ENCODE data around the gene GANAB. TPM values are rescaled to one million over a fixed set of nuclear protein-coding genes. Genes with fewer than 3 reads are reported as not detected.

The GANAB gene
- total RNA-seq, 2 donors from 2014 or later = 71.8 to 78.0 TPM

DNA sequence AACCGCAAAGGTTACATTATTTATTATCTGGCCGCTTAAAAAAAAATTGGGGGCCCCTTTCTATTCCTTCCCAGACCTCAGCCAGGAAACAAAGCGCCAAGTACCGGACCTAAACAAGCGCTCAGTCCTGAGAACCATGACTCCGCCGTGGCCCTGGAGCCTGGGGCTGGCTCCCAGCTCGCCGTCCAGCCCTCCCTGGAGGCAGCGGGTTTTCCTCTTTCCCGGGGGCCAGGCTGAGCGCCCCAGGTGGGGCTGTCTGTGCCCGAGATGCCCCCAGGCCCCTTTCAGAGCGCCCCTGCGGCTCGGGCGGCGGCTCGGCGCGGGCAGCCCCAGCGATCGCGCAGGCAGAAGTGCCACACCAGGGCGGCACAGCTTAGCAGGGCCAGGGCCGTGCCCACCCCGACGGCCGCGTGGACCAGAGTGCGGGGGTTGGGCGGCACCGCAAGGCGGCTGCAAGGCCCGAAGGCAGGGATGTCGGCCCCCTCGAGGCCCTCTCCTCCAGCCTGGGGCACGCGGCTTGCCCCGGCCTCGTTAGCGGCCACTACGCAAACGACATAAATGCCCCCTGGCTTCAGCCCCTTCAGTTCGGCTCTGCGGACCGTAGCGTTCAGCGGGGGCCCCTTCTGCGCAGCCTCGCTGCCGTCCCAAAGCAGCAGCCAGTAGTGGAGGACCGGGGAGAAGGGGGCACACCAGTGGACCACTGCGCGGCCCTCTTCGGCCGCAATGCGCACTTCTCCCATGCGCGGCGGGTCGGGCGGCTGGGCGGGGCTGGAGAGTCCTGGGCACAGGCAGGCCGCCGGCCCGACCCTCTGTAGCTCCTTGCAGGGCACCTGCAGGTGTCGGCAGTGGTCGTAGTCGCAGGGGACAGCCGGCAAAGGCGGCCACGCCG lies 41.3 kb upstream of the GANAB start:
- Histone ChIP-seq H3K36me3 (peaks cover 28% of the 10 kb centered on the region), H3K4me1 (peaks cover 0 to 25% of the 10 kb centered on the region in 2 donors), H3K27ac (peak overlapping the region; percentile 7 to 55), H3K9me3 (no peaks in the 10 kb centered on the region), H3K4me3 (peak overlapping the region; percentile 28 to 37), H3K27me3 (no peaks in the 10 kb centered on the region)
- TF ChIP-seq, protein P1, sequence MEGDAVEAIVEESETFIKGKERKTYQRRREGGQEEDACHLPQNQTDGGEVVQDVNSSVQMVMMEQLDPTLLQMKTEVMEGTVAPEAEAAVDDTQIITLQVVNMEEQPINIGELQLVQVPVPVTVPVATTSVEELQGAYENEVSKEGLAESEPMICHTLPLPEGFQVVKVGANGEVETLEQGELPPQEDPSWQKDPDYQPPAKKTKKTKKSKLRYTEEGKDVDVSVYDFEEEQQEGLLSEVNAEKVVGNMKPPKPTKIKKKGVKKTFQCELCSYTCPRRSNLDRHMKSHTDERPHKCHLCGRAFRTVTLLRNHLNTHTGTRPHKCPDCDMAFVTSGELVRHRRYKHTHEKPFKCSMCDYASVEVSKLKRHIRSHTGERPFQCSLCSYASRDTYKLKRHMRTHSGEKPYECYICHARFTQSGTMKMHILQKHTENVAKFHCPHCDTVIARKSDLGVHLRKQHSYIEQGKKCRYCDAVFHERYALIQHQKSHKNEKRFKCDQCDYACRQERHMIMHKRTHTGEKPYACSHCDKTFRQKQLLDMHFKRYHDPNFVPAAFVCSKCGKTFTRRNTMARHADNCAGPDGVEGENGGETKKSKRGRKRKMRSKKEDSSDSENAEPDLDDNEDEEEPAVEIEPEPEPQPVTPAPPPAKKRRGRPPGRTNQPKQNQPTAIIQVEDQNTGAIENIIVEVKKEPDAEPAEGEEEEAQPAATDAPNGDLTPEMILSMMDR (IDR thresholded peaks at IDR 0.05) = no peak
- DNase-seq (ENCODE audit: low spot score) = no peak

- H3K4me1 ChIP-seq = peaks cover 0 to 18% of the 10 kb centered on the region in 2 donors
- peaks cover 3% of the 10 kb centered on the region for H3K36me3 ChIP-seq
- no peak for DNase-seq (ENCODE audit: low spot score)
- no peaks in the 10 kb centered on the region for H3K27me3 ChIP-seq
- H3K9me3 ChIP-seq = no peaks in the 10 kb centered on the region
- TF ChIP-seq, protein P1 (IDR thresholded peaks at IDR 0.05) = no peak
- H3K4me3 ChIP-seq = no peak overlapping the region
- H3K27ac ChIP-seq = no peak overlapping the region
Observed at GRCh38 chr11:62682518-62682917, 36.1 kb upstream of the GANAB start.

- H3K36me3 ChIP-seq = peaks cover 20% of the 10 kb centered on the region
- H3K27me3 ChIP-seq = no peaks in the 10 kb centered on the region
- peaks cover 0 to 23% of the 10 kb centered on the region in 2 donors for H3K4me1 ChIP-seq
- peak overlapping the region in 1 of 2 donors; percentile 27 for H3K27ac ChIP-seq
- no peaks in the 10 kb centered on the region for H3K9me3 ChIP-seq
- DNase-seq (ENCODE audit: low spot score) = peak; percentile 70
- TF ChIP-seq, protein P1 (IDR thresholded peaks at IDR 0.05) = peak; percentile 36 to 70
- no peak overlapping the region for H3K4me3 ChIP-seq
Observed at GRCh38 chr11:62680825-62681240, 34.4 kb upstream of the GANAB start.

DNA sequence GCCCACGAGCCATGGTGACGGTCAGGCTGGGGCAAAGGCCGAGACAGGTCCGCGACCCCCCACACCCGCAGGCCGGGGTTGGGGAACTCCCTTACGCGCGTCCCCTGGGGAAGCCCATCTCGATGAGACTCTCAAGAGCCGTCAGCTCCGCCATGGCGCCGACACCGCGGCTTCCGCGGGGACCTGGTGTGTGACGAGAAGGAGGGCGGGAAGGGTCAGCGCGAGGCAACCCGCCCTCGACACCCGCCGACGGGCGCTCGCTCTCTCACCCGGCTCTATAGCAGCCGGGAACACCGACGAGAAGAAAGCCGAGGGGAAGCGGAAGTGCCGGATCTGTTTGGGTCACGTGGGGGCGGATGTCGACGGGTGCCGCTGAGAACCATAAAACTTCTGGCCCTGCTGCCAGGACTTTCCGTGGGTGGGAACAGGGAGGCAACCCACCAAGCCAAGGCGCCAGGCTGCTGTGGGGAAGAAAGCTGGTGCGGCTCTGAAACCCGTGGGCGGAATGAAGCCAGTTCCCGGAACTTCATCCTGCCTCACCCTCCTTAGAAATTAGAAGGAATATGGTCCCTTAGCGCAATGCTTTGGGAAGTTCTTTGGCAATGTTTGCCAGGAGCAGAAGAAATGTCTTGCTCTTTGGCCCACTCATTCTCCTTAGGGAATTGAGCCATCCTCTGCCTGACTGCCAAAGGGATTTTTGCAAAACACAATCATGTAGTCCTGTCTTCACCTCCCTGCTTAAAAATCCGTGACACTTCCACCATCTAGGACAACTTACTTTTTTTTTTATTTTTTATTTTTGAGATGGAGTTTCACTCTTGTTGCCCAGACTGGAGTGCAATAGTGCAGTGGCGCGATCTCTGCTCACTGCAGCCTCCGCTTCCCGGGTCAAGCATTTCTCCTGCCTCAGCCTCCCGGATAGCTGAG lies 32.6 kb upstream of the GANAB start, which contains the start of gene UBXN1:
Gene UBXN1, minus strand, starts transcription at position 304 of the 927 bp plus-strand sequence. Its CDS starts 150 bp downstream, at position 154.
- Histone ChIP-seq H3K4me3 (peak within 1 kb of the TSS; percentile 82 to 95), H3K4me1 (peaks cover 0 to 23% of the 10 kb centered on the region in 2 donors), H3K9me3 (no peaks in the 10 kb centered on the region), H3K36me3 (peaks cover 21% of the 10 kb centered on the region), H3K27ac (peak within 1 kb of the TSS; percentile 80 to 88), H3K27me3 (no peaks in the 10 kb centered on the region)
- DNase-seq (ENCODE audit: low spot score) = peak; percentile 96
- TF ChIP-seq, protein P1 (IDR thresholded peaks at IDR 0.05) = no peak

DNA sequence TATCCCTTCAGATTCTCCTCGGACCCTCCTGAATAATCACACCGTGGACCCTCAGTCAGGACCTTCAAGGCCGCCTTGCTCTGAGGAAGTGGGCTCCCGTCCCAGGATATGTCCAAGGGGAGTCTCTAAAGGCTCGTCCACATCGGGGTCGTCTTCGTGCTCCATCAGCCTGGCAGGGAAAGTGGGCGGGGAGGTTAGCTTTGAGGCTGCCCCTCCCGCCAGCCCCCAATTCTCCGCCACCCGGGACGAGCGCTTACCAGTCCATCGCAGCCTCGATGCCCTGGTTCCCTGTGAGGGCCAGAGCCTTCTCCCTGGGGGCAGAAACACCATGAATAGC lies 32.0 kb upstream of the GANAB start:
- Histone ChIP-seq H3K4me3 (peak overlapping the region; percentile 82 to 95), H3K9me3 (no peaks in the 10 kb centered on the region), H3K27ac (peak overlapping the region; percentile 80 to 88), H3K4me1 (peaks cover 0 to 23% of the 10 kb centered on the region in 2 donors), H3K36me3 (peaks cover 21% of the 10 kb centered on the region), H3K27me3 (no peaks in the 10 kb centered on the region)
- TF ChIP-seq, protein P1 (IDR thresholded peaks at IDR 0.05) = no peak
- no peak for DNase-seq (ENCODE audit: low spot score)
